ENCODE measurements around the gene FARP1.

The FARP1 gene

DNA sequence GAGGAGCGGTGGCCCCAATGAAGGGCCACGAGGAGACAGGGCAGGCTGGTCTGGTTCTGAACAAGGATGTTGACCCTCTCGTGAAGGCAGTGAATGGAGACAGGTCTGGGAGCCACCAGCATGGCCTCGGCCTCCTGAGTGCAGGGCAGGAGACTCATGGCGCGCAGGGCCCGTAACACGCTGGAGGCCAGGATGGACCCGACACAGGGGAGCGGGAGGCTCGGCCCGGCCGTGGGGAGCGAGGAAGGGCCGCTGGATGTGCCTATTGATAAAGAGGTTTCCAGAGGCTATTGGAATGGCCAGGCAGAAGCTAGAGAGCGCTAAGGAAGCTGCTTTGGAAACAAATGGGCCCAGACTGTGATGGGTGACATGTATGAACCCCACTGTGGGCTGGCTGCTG lies 301.5 kb downstream of the FARP1 start:
- no peak for TF ChIP-seq CTCF (IDR thresholded peaks at IDR 0.05; ENCODE audit: low read depth, low read length)
- no peak overlapping the region for H3K4me3 ChIP-seq (ENCODE audit: low read depth, low read length)

DNA sequence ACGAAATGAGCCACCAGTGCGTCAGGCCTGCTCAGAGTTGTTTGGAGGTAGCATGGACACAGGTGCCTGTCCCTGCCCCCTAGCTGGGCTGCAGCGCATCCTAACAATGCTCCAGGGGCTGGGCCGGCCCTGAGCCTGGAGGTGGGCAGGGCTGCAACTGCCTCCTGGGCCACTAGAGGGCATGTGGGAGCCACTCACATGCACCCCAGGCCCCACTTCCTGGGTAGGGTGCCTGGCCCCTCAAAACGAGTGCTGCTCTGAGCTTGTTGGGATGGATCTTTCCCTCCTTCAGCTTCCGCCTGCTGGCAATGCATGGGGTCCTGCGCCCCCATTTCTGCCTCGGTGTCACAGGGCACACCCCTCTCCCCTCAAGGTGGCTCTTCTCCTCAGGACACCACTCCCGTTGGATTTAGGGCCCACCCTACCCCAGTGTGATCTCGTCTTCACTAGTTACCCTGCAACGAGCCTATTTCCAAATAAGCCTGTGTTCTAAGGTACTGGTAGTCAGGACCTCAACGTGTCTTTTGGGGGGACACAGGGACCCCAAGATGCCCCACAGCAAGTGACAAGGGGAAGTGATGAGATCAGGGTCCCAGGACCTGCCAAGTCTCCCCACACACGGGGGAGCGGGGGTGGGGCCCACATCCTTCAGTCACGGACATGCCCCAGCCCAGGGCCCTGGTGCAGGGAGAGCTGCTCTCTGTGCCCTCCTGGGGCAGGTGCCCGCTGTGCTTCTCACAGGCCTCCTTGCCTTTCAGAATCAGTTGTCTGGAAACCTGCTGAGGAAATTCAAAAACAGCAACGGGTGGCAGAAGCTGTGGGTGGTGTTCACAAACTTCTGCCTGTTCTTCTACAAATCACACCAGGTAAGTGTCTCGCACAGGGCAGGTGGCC lies 302.7 kb downstream of the FARP1 start:
- peak; percentile 97 for TF ChIP-seq CTCF (IDR thresholded peaks at IDR 0.05; ENCODE audit: low read depth, low read length)
- H3K4me3 ChIP-seq (ENCODE audit: low read depth, low read length), result no peak overlapping the region

DNA sequence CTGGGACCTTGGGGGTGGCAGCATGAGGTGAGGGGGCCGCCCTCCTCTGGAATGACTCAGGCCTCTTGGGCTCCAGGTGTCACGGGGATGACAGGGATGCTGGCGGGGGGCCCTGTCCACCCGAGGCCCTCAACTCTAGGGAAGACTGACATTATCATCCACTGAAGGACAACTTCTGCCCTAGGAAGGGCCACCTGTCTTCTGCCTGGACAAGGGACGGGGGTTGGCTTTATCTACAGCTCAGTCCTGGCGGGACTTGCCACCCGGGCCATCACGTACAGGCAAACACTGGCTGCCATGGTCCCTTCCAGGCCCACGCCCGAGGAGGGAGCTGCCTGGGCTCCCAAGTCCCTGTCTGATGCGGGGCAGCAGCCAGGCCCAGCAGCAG lies 303.3 kb downstream of the FARP1 start:
- H3K4me3 ChIP-seq (ENCODE audit: low read depth, low read length), result no peak overlapping the region
- TF ChIP-seq CTCF (IDR thresholded peaks at IDR 0.05; ENCODE audit: low read depth, low read length), result no peak

GRCh38 chr13:98447130-98447529 lies 304.2 kb downstream of the FARP1 start:
- H3K4me3 ChIP-seq (ENCODE audit: low read depth, low read length), result no peak overlapping the region
- no peak for TF ChIP-seq CTCF (IDR thresholded peaks at IDR 0.05; ENCODE audit: low read depth, low read length)

- no peak overlapping the region for H3K4me3 ChIP-seq (ENCODE audit: low read depth, low read length)
- peak; percentile 40 for TF ChIP-seq CTCF (IDR thresholded peaks at IDR 0.05; ENCODE audit: low read depth, low read length)
Measured at GRCh38 chr13:98447881-98448641, 305.2 kb downstream of the FARP1 start.

GRCh38 chr13:98448642-98448928 lies 305.7 kb downstream of the FARP1 start:
- no peak overlapping the region for H3K4me3 ChIP-seq (ENCODE audit: low read depth, low read length)
- TF ChIP-seq CTCF (IDR thresholded peaks at IDR 0.05; ENCODE audit: low read depth, low read length), result no peak

- no peak for TF ChIP-seq CTCF (IDR thresholded peaks at IDR 0.05; ENCODE audit: low read depth, low read length)
- no peak overlapping the region for H3K4me3 ChIP-seq (ENCODE audit: low read depth, low read length)
Measured at GRCh38 chr13:98449273-98449672, 306.4 kb downstream of the FARP1 start.
